Astrocyte (in vitro differentiated cells and primary cell): ENCODE results near the gene AFF3.

Source experiments
- EZH2 ChIP-seq: IDR thresholded peaks from 2 replicates; pipeline ENCODE4 v1.6.1; 2012; ENCODE audit warnings: mild to moderate bottlenecking, low read length, inconsistent platforms; ENCODE audit not compliant: insufficient read depth
- TF ChIP-seq, protein P1 (sequence below): IDR thresholded peaks from 2 replicates; pipeline ENCODE4 v1.5.1; 2011; ENCODE audit warnings: low read depth, mild to moderate bottlenecking, inconsistent platforms, low read length, moderate library complexity; ENCODE audit not compliant: insufficient read depth

DNA sequence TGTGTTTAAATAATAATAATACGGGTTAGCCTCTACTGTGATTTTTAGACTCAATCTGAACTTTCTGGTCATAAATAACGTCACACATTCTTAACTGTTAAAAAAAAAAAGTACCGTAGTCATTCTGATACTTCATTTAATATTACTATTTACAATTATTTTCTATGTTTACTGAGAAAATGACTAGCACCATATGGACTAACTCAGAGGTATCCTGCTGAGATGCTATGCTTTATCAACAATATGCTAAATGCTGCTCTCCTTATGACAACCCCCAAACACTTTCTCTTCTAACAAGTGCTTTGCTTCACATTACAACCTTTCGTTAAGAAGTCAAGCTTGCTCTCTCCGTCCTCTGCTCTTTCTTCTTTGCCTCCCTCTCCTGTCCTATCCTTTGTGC, 182.1 kb downstream of the AFF3 start:
- TF ChIP-seq, protein P1, sequence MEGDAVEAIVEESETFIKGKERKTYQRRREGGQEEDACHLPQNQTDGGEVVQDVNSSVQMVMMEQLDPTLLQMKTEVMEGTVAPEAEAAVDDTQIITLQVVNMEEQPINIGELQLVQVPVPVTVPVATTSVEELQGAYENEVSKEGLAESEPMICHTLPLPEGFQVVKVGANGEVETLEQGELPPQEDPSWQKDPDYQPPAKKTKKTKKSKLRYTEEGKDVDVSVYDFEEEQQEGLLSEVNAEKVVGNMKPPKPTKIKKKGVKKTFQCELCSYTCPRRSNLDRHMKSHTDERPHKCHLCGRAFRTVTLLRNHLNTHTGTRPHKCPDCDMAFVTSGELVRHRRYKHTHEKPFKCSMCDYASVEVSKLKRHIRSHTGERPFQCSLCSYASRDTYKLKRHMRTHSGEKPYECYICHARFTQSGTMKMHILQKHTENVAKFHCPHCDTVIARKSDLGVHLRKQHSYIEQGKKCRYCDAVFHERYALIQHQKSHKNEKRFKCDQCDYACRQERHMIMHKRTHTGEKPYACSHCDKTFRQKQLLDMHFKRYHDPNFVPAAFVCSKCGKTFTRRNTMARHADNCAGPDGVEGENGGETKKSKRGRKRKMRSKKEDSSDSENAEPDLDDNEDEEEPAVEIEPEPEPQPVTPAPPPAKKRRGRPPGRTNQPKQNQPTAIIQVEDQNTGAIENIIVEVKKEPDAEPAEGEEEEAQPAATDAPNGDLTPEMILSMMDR: no peak
- TF ChIP-seq EZH2: no peak
